Measurements from ENCODE around the gene INPP4A. TPM values are rescaled to one million over a fixed set of nuclear protein-coding genes. Genes with fewer than 3 reads are reported as not detected.

The INPP4A gene
- total RNA-seq, 2 donors from 2014 or later = 10.9 to 12.2 TPM

DNA sequence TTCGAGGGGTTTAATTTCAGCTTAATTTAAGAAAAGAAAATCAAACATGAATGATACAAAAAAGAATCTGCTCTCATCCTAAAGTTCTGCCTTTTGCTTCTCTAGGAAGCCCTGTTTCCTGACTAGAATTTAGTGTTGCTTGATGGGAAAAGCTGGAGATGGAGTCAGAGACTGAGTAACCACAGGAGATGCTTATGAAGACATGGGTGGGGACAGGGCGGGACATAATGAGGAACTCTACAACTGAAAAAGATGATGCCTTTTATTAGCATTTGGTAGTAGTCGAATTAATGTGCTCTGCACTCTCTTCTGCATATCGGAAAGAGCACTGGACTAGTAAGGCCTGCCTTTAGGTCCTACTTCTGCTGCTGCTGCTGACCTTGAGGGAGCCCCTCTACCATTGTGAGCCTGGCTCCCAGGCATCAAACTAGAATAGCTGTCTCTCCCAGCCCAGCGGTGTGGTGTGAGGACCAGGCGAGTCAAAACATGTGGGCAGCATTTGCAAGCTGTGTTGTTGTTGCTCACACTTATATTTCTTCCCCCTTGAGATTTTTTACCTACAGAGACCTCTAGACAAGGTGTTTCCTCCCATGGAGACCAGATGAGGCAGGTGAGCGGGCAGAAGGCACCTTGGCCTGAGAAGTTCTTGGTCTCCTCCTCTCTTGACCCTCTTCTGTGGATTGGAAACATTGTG is 61.5 kb downstream of the INPP4A start:
- Histone ChIP-seq H3K4me1 (peaks cover 15% of the 10 kb centered on the region), H3K4me3 (no peak overlapping the region), H3K9me3 (no peaks in the 10 kb centered on the region), H3K36me3 (replicated peaks in 1 of 2; ENCODE audit: insufficient read depth in 1 of 2, low read depth in 2 of 2) (no peaks in the 10 kb centered on the region), H3K27ac (peak overlapping the region in 1 of 4 donors; percentile 67), H3K27me3 (no peaks in the 10 kb centered on the region)
- no peak for ATAC-seq
- DNase-seq = peak in 1 of 4 donors; percentile 35
- 78 to 79% methylated on average over 7 of the region's 7 CpGs for WGBS, 2 donors
- TF ChIP-seq POLR2A (IDR thresholded peaks at IDR 0.05) = no peak
- TF ChIP-seq, protein P1, sequence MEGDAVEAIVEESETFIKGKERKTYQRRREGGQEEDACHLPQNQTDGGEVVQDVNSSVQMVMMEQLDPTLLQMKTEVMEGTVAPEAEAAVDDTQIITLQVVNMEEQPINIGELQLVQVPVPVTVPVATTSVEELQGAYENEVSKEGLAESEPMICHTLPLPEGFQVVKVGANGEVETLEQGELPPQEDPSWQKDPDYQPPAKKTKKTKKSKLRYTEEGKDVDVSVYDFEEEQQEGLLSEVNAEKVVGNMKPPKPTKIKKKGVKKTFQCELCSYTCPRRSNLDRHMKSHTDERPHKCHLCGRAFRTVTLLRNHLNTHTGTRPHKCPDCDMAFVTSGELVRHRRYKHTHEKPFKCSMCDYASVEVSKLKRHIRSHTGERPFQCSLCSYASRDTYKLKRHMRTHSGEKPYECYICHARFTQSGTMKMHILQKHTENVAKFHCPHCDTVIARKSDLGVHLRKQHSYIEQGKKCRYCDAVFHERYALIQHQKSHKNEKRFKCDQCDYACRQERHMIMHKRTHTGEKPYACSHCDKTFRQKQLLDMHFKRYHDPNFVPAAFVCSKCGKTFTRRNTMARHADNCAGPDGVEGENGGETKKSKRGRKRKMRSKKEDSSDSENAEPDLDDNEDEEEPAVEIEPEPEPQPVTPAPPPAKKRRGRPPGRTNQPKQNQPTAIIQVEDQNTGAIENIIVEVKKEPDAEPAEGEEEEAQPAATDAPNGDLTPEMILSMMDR (IDR thresholded peaks at IDR 0.05) = no peak
- intact Hi-C loops (cut with DNase I) = no loop called here

DNA sequence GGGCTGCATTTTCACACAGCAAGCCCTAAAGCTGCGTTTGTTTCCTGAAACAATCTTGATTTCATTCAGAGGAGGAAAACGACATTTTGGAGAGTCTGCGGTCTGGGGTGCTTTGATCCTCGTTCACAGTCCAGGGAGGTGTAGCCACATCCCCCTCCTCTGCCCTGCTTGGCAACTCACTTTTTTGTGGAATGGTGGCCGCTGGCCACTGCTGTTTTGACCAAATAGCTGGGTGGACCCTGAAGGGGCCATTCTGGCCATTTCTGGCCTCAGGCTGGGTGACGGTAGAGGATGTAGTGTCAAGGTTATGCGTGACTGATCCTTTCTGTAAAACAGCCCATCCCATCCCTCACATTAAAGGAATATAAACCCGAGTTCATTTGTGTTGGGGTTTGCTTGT is 62.2 kb downstream of the INPP4A start:
- no peak for DNase-seq
- 93 to 94% methylated on average over 8 of the region's 8 CpGs for WGBS, 2 donors
- Histone ChIP-seq H3K27ac (no peak overlapping the region), H3K4me3 (no peak overlapping the region), H3K4me1 (peaks cover 15% of the 10 kb centered on the region), H3K27me3 (no peaks in the 10 kb centered on the region), H3K9me3 (no peaks in the 10 kb centered on the region), H3K36me3 (replicated peaks in 1 of 2; ENCODE audit: insufficient read depth in 1 of 2, low read depth in 2 of 2) (no peaks in the 10 kb centered on the region)
- no peak for ATAC-seq
- intact Hi-C loops (cut with DNase I) = no loop called here
- TF ChIP-seq POLR2A (IDR thresholded peaks at IDR 0.05) = no peak
- TF ChIP-seq, protein P1 (IDR thresholded peaks at IDR 0.05) = no peak

DNA sequence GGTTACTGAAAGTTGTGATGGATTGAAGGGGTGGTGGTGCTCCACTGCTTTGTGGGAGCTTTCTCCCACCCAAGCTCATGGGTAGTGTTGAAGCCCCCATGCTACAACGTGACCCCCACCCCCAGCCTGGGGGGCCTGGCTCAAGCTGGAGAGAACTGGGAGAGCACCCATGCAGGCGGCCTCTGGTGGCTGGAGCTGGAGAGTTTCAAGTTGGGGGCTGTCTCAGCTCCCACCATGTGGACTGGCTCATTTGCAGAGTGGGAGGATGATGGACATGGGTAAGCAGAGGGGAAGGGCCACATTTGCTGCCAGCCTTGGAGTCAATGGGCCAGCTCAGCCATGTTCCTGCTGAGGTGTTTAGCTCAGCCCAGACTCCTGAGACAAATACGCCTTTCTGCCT is 62.8 kb downstream of the INPP4A start:
- no peak for DNase-seq
- peak overlapping the region in 1 of 4 donors; percentile 64 for H3K27ac ChIP-seq
- H3K4me1 ChIP-seq = peaks cover 15% of the 10 kb centered on the region

DNA sequence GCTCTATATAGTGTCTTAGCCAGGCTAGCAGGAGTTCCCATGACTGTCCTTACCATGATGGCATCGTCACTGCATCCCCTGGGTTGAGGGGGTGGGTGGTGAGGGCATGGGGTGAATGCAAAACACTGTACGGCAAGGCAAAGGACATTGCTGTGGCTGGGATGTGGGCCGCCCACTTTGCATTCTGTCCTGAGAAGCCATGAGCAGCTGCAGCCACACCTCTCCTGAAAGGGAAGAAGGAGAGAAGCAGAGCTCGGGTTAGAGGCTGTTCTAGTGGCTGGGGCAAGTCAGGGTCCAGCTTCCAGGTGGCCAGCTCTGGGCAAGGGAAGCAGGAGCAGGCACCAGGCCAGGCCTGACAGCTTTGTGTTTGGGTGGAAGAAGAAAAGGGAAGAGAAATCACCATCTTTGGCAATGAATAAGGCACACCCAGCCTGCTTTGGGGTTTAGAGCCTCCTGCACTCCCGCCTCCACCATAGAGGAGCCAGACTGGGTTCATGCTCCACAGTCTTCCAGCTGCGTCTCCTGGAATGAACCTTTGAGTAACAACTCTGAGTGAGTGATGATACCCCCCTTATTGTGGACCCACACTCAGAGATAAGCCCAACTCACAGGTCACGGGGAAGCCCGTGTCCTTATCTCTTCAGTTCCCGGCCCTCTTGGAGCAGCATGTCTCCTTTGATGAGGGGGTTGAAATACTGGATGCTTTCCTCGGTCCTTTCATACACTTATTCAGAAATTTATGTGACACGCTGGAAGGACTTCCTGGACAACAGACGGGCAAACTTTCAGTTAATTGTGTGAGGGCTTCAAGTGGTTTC is 63.4 kb downstream of the INPP4A start:
- Histone ChIP-seq H3K27ac (peak overlapping the region in 1 of 4 donors; percentile 64), H3K27me3 (no peaks in the 10 kb centered on the region), H3K9me3 (no peaks in the 10 kb centered on the region), H3K36me3 (replicated peaks in 1 of 2; ENCODE audit: insufficient read depth in 1 of 2, low read depth in 2 of 2) (no peaks in the 10 kb centered on the region), H3K4me1 (peaks cover 15% of the 10 kb centered on the region), H3K4me3 (no peak overlapping the region)
- TF ChIP-seq, protein P1 (IDR thresholded peaks at IDR 0.05) = no peak
- no peak for TF ChIP-seq POLR2A (IDR thresholded peaks at IDR 0.05)
- DNase-seq = peak in 1 of 4 donors; percentile 60
- 75 to 91% methylated on average over 12 of the region's 12 CpGs for WGBS, 2 donors
- intact Hi-C loops (cut with DNase I) = no loop called here
- ATAC-seq = no peak

More for the DNA sequence above, 62.8 kb downstream of the INPP4A start:
- intact Hi-C loops (cut with DNase I) = no loop called here
- no peak for ATAC-seq
- H3K36me3 ChIP-seq (replicated peaks in 1 of 2; ENCODE audit: insufficient read depth in 1 of 2, low read depth in 2 of 2) = no peaks in the 10 kb centered on the region
- H3K4me3 ChIP-seq = no peak overlapping the region
- H3K9me3 ChIP-seq = no peaks in the 10 kb centered on the region
- no peaks in the 10 kb centered on the region for H3K27me3 ChIP-seq
- TF ChIP-seq, protein P1 (IDR thresholded peaks at IDR 0.05) = no peak
- TF ChIP-seq POLR2A (IDR thresholded peaks at IDR 0.05) = no peak
- WGBS, 2 donors = 83 to 92% methylated on average over 2 to 3 of the region's 3 CpGs
